Activated B cell treated with CpG ODN at 0.5 μM for 24 hours (primary cell): ENCODE measurements around the gene USP17L11. TPM values are rescaled to one million over a fixed set of nuclear protein-coding genes. Genes with fewer than 3 reads are reported as not detected.
"Not testable (repeated sequence)": the region's sequence is repeated elsewhere in the genome, so short reads cannot be mapped to it uniquely, and the experiment has no call there.

Experiments
- ATAC-seq: fragments of 200-7000 bp; cut with Tn5 transposase; one replicate; pipeline ENCODE4 v1.10.0; 2021; ENCODE audit warnings: low read depth, mild to moderate bottlenecking, moderate library complexity
- CTCF ChIA-PET: fragments of 350-600 bp; sonication (Branson Sonifier 250); formaldehyde crosslinking; loops from one replicate; lab custom pipeline; 2021; ENCODE audit warnings: antibody characterized with exemption; lab: Charles Lee
- POLR2A ChIA-PET: fragments of 350-600 bp; sonication (Branson Sonifier 250); formaldehyde crosslinking; loops from one replicate; lab custom pipeline; 2021; ENCODE audit warnings: antibody characterized with exemption; lab: Charles Lee
- DNase-seq: peaks from one replicate; pipeline ENCODE4 v3.0.0; 2022
- H3K27ac Mint-ChIP-seq: one replicate; pipeline ENCODE4 v1.8.0; 2020; ENCODE audit warnings: mixed read lengths
- H3K27me3 Mint-ChIP-seq: one replicate; pipeline ENCODE4 v1.8.0; 2021; ENCODE audit warnings: mixed read lengths
- H3K36me3 Mint-ChIP-seq: one replicate; pipeline ENCODE4 v1.8.0; 2021; ENCODE audit warnings: low read depth, mixed read lengths
- H3K4me1 Mint-ChIP-seq: one replicate; pipeline ENCODE4 v1.8.0; 2021; ENCODE audit warnings: mixed read lengths
- H3K4me3 Mint-ChIP-seq: one replicate; pipeline ENCODE4 v1.8.0; 2020; ENCODE audit warnings: mild to moderate bottlenecking, mixed read lengths
- H3K9me3 Mint-ChIP-seq: one replicate; pipeline ENCODE4 v1.8.0; 2020; ENCODE audit warnings: mixed read lengths
- intact Hi-C: fragments of 100-400 bp; cut with micrococcal nuclease; formaldehyde crosslinking; loops from one replicate; pipeline ENCODE4 v1.15.1; 2024
- total RNA-seq: library from RNA; stranded (reverse); gene quantifications from 2 replicates; pipeline ENCODE4 v1.2.3, GENCODE V29; 2022

USP17L11 gene
- not detected in 2 replicates for total RNA-seq

- H3K4me1 Mint-ChIP-seq, H3K4me3 Mint-ChIP-seq, ATAC-seq, H3K9me3 Mint-ChIP-seq, intact Hi-C loops, DNase-seq, POLR2A ChIA-PET, H3K27ac Mint-ChIP-seq, H3K27me3 Mint-ChIP-seq, H3K36me3 Mint-ChIP-seq, CTCF ChIA-PET: not testable (repeated sequence)
These were observed at the start of gene USP17L11 for GRCh38 chr4:9215105-9215504. USP17L11 (plus strand) TSS chr4:9215405; CDS start chr4:9215405, 0 bp downstream.

DNA sequence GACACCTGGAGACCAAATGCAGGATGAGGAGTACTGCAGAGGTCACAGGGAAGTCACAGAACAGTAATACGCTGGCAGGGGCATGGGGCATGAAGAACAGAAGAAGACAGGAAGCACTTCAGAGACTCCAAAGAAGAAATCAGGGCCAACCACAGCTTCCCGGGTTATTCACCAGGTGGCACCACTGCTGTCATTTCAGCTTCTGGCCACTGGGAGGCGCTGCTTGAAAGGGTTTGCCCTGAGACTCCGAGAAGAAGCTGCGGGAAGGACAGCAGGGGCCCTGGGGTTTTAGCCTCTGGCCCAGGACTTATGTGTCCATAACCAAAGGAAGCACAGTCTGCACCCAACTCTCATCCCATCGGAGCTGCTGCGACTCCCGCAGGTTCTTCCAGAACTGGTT lies 49.2 kb upstream of the USP17L11 start:
- H3K4me1 Mint-ChIP-seq, H3K4me3 Mint-ChIP-seq, intact Hi-C loops, ATAC-seq, H3K27me3 Mint-ChIP-seq, H3K27ac Mint-ChIP-seq, H3K36me3 Mint-ChIP-seq, DNase-seq, CTCF ChIA-PET, POLR2A ChIA-PET, H3K9me3 Mint-ChIP-seq: not testable (repeated sequence)

DNA sequence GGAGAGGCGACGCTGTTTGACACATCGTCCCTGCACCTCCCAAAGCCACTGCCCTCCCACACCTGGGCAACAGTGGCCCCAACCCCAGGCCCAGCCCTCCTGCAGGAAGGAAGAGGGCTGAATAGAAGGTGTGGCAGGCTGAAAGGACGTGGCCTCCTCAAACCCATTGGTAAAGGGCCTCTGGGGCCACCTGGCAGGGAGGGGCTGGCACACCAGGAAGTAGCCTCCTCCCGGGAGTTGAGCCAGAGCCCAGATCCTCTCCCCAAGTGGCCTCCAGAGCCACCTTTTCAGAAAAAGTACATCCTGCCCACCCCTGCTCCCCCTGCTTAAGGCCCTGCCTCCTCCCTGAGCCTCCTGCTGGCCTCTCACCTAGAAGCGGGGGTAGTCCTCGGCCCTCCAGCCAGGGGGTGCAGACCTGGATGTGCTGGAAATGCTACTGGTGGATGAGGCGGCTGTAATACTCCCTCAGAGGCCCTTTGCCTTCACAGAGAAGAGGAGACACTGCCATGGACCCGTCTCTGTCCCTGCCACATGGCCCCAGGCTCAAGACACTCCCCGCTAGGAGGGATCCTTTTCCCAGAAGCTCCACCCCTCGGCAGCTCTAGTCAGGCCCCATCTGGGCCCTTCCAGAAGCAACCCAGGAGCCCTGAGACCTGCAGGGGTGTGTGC lies 45.3 kb upstream of the USP17L11 start, which contains the start of gene FAM90A26:
TSS of gene FAM90A26 (plus strand) at position 619 of the 669 bp plus-strand sequence. CDS start 2,764 bp downstream, outside the sequence.
- H3K27me3 Mint-ChIP-seq, ATAC-seq, POLR2A ChIA-PET, H3K4me3 Mint-ChIP-seq, H3K27ac Mint-ChIP-seq, H3K4me1 Mint-ChIP-seq, DNase-seq, CTCF ChIA-PET, intact Hi-C loops, H3K36me3 Mint-ChIP-seq, H3K9me3 Mint-ChIP-seq: not testable (repeated sequence)

DNA sequence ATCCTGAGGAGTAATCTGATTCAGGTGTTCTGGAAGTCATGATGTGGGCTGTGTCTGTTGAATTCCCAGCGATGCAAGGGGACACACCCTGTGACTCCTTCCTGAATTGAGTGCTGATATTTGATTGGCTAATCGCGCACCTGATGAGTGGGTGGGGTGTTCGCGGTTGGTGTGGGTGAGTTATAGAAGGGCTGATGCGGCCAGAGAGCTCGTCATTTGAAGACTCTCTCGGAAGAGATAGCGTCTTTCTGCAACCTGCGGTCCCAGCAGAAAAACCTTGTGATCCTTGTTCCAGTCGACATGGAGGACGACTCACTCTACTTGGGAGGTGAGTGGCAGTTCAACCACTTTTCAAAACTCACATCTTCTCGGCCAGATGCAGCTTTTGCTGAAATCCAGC lies 4.8 kb upstream of the USP17L11 start, which contains the start of gene USP17L10:
TSS of gene USP17L10 (plus strand) at position 301 of the 400 bp plus-strand sequence. CDS start at position 301, 0 bp downstream.
- H3K4me3 Mint-ChIP-seq, POLR2A ChIA-PET, DNase-seq, H3K27me3 Mint-ChIP-seq, intact Hi-C loops, H3K9me3 Mint-ChIP-seq, H3K36me3 Mint-ChIP-seq, CTCF ChIA-PET, H3K4me1 Mint-ChIP-seq, H3K27ac Mint-ChIP-seq, ATAC-seq: not testable (repeated sequence)

- H3K27me3 Mint-ChIP-seq, ATAC-seq, DNase-seq, H3K4me1 Mint-ChIP-seq, H3K9me3 Mint-ChIP-seq, H3K27ac Mint-ChIP-seq, intact Hi-C loops, H3K4me3 Mint-ChIP-seq, CTCF ChIA-PET, H3K36me3 Mint-ChIP-seq, POLR2A ChIA-PET: not testable (repeated sequence)
These were observed 504 bp upstream of the USP17L11 start for GRCh38 chr4:9214701-9215100.

DNA sequence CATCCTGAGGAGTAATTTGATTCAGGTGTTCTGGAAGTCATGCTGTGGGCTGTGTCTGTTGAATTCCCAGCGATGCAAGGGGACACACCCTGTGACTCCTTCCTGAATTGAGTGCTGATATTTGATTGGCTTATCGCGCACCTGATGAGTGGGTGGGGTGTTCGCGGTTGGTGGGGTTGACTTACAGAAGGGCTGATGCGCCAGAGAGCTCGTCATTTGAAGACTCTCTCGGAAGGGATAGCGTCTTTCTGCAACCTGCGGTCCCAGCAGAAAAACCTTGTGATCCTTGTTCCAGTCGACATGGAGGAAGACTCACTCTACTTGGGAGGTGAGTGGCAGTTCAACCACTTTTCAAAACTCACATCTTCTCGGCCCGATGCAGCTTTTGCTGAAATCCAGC lies 4.6 kb downstream of the USP17L11 start, which contains the start of gene USP17L12:
TSS of gene USP17L12 (plus strand) at position 301 of the 400 bp plus-strand sequence. CDS start at position 301, 0 bp downstream.
- H3K4me3 Mint-ChIP-seq, CTCF ChIA-PET, POLR2A ChIA-PET, H3K36me3 Mint-ChIP-seq, ATAC-seq, DNase-seq, H3K27ac Mint-ChIP-seq, H3K27me3 Mint-ChIP-seq, H3K4me1 Mint-ChIP-seq, intact Hi-C loops, H3K9me3 Mint-ChIP-seq: not testable (repeated sequence)

- DNase-seq, POLR2A ChIA-PET, H3K9me3 Mint-ChIP-seq, H3K36me3 Mint-ChIP-seq, H3K4me3 Mint-ChIP-seq, ATAC-seq, H3K4me1 Mint-ChIP-seq, CTCF ChIA-PET, H3K27ac Mint-ChIP-seq, H3K27me3 Mint-ChIP-seq, intact Hi-C loops: not testable (repeated sequence)
These were observed 9.4 kb downstream of the USP17L11 start, which contains the start of gene USP17L13 for GRCh38 chr4:9224596-9224995. USP17L13 (plus strand) TSS chr4:9224896; CDS start chr4:9224896, 0 bp downstream.

DNA sequence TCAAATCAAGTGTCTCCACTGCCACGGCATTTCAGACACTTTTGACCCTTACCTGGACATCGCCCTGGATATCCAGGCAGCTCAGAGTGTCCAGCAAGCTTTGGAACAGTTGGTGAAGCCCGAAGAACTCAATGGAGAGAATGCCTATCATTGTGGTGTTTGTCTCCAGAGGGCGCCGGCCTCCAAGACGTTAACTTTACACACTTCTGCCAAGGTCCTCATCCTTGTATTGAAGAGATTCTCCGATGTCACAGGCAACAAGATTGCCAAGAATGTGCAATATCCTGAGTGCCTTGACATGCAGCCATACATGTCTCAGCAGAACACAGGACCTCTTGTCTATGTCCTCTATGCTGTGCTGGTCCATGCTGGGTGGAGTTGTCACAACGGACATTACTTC lies 15.0 kb downstream of the USP17L11 start:
- H3K4me3 Mint-ChIP-seq, CTCF ChIA-PET, H3K36me3 Mint-ChIP-seq, intact Hi-C loops, H3K27ac Mint-ChIP-seq, POLR2A ChIA-PET, ATAC-seq, DNase-seq, H3K27me3 Mint-ChIP-seq, H3K4me1 Mint-ChIP-seq, H3K9me3 Mint-ChIP-seq: not testable (repeated sequence)

- DNase-seq, H3K9me3 Mint-ChIP-seq, H3K27me3 Mint-ChIP-seq, H3K36me3 Mint-ChIP-seq, ATAC-seq, POLR2A ChIA-PET, H3K27ac Mint-ChIP-seq, intact Hi-C loops, CTCF ChIA-PET, H3K4me3 Mint-ChIP-seq, H3K4me1 Mint-ChIP-seq: not testable (repeated sequence)
These were observed 18.9 kb downstream of the USP17L11 start, which contains the start of gene USP17L15 for GRCh38 chr4:9234085-9234484. USP17L15 (plus strand) TSS chr4:9234385; CDS start chr4:9234385, 0 bp downstream.

- ATAC-seq, H3K27me3 Mint-ChIP-seq, intact Hi-C loops, H3K36me3 Mint-ChIP-seq, DNase-seq, H3K27ac Mint-ChIP-seq, H3K4me1 Mint-ChIP-seq, POLR2A ChIA-PET, H3K4me3 Mint-ChIP-seq, CTCF ChIA-PET, H3K9me3 Mint-ChIP-seq: not testable (repeated sequence)
These were observed 23.3 kb downstream of the USP17L11 start for GRCh38 chr4:9238461-9238860.

- H3K9me3 Mint-ChIP-seq, intact Hi-C loops, H3K27me3 Mint-ChIP-seq, H3K4me1 Mint-ChIP-seq, CTCF ChIA-PET, H3K27ac Mint-ChIP-seq, ATAC-seq, H3K4me3 Mint-ChIP-seq, H3K36me3 Mint-ChIP-seq, DNase-seq, POLR2A ChIA-PET: not testable (repeated sequence)
These were observed 28.4 kb downstream of the USP17L11 start, which contains the start of gene USP17L17 for GRCh38 chr4:9243579-9243978. USP17L17 (plus strand) TSS chr4:9243879; CDS start chr4:9243879, 0 bp downstream.
